Cardiac septum (tissue), 1 donor: ENCODE measurements around the gene KIF15. TPM values are rescaled to one million over a fixed set of nuclear protein-coding genes. Genes with fewer than 3 reads are reported as not detected.
"Not testable (repeated sequence)": the region's sequence is repeated elsewhere in the genome, so short reads cannot be mapped to it uniquely, and the experiment has no call there.

Experiments
- DNase-seq: peaks from one replicate; pipeline ENCODE4 v3.0.0-alpha.2; 2020; ENCODE audit warnings: low spot score
- intact Hi-C: fragments of 100-400 bp; cut with DNase I; formaldehyde crosslinking; loops from one replicate; pipeline ENCODE4 v1.14.0; 2022
- total RNA-seq: library from RNA; stranded (reverse); fragmentation: NEBNext Ultra II Directional; extraction: Animal tissue kit (Norgen Biotek cat#: 25700); gene quantifications from one replicate; pipeline ENCODE4 v1.2.1, GENCODE V29; 2021
- donor health status: DM: no; HTN: no; CAD: no.

KIF15 gene
- total RNA-seq, 1 donor from 2014 or later, result 0.30 TPM

DNA sequence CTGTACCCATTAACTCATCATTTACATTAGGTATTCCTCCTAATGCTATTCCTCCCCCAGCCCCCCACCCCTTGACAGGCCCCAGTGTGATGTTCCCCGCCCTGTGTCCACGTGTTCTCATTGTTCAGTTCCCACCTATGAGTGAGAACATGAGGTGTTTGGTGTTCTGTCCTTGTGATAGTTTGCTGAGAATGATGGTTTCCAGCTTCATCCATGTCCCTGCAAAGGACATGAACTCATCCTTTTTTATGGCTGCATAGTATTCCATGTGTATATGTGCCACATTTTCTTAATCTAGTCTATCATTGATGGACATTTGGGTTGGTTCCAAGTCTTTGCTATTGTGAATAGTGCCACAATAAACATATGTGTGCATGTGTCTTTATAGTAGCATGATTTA, 54.7 kb downstream of the KIF15 start:
- DNase-seq, intact Hi-C loops: not testable (repeated sequence)

DNA sequence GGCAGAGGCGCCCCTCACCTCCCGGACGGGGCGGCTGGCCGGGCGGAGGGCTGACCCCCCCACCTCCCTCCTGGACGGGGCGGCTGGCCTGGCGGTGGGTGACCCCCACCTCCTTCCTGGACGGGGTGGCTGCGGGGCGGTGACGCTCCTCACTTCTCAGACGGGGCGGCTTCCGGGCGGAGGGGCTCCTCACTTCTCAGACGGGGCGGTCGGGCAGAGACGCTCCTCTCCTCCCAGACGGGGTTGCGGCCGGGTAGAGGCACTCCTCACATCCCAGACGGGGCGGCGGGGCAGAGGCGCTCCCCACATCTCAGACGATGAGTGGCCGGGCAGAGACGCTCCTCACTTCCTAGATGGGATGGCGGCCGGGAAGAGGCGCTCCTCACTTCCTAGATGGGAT, 59.6 kb downstream of the KIF15 start:
- intact Hi-C loops, DNase-seq: not testable (repeated sequence)

DNA sequence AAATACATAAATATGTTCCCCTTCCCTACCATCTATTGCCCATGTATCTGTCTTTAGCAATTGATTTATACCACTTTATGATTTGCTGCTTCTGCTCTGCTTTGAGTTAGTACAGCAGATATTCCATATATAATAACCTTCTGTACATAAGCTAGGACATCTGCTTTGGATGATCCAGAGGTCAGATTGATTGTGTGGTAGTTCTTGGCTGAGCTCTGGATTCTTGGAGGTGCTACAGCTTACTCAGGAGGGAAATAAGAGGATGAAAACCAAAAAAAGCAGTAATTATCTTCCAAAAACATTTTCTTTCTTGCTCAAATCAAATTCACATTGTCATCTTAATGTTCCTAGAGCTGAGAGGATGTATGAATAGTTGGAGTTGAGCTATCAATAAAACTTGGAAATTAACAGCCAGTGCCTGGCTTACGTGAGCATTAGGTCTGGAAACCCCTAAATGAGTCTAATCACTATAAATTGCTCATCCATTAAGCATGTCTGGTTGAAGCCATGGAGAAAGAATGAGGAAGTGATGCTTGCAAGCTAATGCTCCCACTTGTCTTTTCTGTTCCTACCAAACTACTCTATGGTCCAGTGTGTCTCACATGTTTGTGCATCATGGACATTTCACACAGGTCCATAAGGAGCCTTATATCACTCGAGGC, 63.8 kb downstream of the KIF15 start:
- intact Hi-C loops, result no loop called here
- DNase-seq, result no peak

DNA sequence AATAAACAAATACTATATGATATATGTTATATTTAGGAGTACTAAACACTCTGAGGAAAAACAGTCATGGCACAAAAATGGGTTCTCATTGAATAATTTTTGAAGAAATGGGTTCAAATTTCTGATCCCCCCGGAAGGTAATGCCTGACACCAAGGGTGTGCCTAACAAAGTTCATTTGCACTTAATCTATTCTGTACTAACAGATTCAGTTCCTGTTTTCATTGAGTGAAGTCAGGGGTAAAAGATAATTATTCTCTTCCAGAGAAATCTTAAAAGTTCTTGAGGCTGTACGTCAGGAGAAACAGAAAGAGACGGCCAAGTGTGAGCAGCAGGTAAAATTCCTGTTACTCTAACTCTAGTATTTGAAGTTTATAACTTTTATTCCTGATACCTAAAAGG, 65.6 kb downstream of the KIF15 start:
- intact Hi-C loops, result no loop called here
- no peak for DNase-seq

DNA sequence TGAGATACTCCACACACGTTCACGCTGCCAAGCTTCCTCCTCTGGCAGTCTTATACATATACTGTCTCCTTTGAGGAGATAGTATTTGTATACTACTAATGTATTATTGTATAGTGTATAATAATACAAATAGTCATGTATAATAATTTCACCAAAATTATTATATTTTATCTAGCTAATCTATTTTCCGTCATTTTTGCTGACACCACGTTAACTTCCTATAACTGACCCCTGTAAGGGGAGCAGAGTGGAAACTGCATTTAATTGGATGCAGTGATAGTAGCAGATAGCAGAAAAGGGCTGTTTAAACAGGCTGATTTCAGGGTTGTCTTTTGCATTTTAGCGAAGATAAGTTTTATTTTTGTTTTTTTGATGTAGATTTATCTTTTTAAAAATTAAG, 69.6 kb downstream of the KIF15 start:
- intact Hi-C loops, result no loop called here
- no peak for DNase-seq

DNA sequence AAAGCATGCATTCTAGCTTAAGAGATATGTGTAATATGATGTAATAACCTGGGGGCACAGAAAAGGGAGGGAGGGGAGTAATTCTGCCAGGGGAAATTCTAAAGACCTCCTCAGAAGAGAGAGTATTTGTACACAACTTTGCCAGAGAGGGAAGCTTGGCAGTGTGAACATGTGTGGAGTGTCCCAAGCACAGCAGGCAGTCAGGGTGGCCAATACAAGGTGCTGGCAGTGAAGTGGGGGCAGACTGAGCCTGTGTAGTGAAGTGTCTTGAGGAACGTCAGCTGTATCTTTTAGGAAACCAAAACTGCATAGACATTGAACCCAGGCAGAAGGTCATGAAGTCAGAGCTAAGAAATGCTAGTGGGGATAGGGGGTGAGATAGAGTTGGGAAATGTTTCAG, 70.4 kb downstream of the KIF15 start:
- DNase-seq, result no peak
- intact Hi-C loops, result no loop called here

DNA sequence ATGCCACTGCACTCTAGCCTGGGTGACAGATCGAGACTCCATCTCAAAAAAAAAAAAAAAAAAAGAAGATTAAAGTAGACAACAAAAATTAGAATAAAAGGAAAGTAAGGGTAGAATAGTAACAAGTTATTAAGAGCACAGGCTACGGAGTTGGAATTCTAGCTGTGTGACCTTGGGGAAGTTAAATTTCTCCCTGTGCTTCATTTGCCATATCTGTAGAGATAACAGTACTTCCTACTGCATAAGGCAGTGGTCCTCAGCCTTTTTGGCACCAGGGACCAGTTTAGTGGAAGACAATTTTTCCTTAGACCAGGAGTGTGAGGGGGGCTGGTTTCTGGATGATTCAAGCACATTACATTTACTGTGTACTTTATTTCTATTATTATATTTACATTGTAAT, 71.4 kb downstream of the KIF15 start:
- intact Hi-C loops, result no loop called here
- DNase-seq, result no peak

DNA sequence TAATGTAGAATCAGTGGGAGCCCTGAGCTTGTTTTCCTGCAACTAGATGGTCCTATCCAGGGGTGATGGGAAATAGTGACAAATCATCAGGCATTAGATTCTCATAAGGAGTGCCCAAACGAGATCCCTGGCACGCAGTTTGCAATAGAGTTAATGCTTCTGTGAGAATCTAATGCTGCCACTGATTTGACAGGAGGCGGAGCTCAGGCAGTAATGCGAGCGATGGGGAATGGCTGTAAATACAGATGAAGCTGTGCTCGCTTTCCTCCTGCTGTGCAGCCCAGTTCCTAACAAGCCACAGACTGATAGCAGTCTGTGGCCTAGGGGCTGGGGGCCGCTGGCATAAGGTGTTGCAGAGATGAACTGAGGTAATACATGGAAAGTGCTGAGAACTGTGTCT, 71.8 kb downstream of the KIF15 start:
- intact Hi-C loops, result no loop called here
- DNase-seq, result no peak

DNA sequence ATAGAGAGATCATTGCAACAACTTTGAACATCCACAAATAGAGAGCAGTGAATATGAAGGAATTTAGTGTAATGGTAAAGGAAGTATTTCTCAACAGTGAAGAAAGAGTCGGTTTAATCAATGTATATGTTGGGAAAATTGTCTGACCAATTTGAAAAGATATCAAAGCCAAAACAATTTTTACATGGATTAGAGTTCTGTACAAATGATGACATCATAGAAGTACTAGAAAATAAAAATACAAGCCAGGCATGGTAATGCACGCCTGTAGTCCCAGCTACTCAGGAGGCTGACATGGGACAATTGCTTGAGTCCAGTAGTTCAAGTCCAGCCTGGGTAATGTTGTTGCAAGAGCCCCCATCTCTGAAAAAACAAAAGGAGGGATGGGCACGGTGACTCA, 74.1 kb downstream of the KIF15 start:
- intact Hi-C loops, result no loop called here
- no peak for DNase-seq

DNA sequence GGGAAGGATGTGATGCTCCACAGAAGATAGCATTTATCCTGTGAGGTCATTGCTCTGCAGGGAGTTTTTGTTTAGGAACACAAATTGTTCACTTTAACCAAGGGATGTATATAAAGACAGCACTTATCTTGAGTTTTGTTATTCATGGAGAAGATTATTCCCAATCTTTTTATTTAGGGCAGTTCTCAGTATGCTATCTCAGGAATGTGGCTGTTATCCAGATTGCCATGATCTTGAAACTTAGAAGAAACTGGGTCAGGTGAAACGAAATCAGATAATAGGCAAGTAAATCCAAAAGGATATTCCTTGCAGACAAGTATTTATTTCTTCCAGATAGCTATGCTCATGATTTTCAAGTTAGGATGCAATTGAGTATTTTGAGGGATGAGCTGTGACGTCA, 80.8 kb downstream of the KIF15 start:
- intact Hi-C loops, result no loop called here
- no peak for DNase-seq

DNA sequence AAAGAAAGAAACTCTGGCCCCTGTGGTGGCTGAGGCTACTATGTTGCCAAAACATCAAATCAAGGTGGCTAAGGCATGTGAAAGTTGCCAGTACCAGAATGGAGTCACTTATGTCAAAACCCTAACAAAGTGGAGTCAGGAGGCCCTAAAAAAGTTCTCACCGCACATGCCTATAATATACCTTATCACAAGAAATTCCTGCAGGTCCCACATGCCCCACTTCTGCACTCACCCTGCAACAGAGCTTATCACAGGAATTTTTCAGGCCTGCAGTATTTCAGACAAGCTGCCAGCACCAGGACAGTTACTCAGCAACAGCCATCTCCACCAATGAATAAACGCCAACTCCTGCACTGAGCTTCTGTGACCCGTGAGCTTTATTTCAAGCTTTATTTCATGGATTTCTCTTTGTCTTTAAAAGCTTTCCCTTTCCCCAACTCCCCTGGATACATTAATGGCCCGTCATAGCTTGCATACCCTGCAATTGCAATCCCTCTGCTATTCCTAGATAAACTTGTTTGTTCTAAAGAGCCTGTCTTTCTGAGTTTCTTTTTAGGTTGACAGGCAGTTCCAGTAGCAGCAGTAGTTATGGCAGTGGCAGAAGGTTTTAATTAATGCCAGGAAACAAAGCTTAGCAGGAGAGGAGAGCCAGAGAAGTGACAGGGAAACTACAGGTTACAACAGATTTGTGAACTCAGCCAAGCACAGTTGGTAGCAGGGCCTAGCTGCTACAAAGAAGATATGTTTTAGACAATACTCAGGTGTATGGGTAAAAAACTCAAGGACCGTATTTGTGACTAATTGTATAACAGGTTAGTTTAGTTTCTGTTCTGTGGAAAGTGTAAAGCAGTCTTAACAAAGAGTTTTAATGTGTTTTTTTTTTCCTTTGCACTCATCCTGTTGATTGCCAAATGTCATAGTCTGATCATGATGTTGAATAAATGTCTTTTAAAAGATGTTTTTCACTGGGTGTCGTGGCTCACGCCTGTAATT, 84.2 kb downstream of the KIF15 start:
- intact Hi-C loops, result no loop called here
- DNase-seq, result no peak

DNA sequence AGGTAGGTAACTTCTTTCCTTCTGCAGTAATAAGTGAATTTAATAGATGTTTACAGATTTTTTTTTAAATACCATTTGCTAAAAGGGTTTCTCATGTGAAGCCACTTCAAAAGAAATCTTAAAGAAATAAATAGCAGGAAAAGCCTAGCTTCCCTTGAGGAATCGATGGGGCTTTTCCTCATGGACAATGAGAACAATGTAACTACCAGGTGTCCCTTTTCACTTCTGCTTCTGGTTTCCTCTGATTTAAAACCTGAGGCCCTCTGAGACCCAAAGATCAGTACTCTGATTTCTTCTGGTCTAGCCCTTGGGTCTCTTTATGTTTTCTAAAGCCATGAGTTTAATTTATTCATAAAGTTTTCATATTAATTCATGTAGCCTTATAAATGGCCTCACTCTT, 87.0 kb downstream of the KIF15 start:
- no peak for DNase-seq
- intact Hi-C loops, result no loop called here

DNA sequence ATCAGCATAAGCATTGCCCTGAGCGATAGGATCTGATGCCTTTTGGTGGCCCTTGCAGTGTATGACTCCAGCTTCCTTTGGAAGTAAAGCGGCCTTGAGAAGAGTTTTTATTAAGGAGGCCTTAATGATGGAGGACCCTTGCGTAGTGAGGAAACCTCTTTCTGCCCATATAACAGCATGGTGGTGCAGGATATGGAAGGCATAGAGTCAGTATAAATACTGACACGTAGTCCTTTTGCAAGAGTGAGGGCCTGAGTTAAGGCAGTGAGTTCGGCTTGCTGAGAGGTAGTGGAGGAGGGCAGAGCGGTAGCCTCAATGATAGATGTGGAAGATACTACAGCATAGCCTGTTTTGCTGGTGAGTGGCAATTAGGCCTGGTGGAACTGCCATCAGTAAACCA, 95.1 kb downstream of the KIF15 start:
- intact Hi-C loops, DNase-seq: not testable (repeated sequence)

DNA sequence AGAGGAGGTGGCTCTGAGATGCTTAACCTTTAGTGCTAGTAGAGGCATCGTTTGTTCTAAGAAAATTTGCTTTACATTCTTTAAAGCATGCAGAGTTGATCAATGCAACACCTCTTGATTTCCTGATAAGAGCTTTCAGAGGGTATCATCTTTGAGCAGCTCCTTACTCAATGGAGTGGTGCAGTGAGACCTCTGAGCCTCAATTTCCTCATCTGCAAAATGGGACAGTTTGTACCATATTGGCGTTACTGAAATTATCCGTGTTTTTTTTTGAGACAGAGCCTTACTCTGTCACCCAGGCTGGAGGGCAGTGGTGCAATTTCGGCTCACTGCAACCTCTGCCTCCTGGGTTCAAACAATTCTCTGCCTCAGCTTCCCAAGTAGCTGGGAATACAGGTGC, 98.5 kb downstream of the KIF15 start:
- intact Hi-C loops, result loop anchor here (5.0 to 10.0 kb wide), 3 partner anchors 98 to 235 kb away; partner anchors contain the start of genes KIAA1143, KIF15, ZNF197 and ZNF502
- no peak for DNase-seq

DNA sequence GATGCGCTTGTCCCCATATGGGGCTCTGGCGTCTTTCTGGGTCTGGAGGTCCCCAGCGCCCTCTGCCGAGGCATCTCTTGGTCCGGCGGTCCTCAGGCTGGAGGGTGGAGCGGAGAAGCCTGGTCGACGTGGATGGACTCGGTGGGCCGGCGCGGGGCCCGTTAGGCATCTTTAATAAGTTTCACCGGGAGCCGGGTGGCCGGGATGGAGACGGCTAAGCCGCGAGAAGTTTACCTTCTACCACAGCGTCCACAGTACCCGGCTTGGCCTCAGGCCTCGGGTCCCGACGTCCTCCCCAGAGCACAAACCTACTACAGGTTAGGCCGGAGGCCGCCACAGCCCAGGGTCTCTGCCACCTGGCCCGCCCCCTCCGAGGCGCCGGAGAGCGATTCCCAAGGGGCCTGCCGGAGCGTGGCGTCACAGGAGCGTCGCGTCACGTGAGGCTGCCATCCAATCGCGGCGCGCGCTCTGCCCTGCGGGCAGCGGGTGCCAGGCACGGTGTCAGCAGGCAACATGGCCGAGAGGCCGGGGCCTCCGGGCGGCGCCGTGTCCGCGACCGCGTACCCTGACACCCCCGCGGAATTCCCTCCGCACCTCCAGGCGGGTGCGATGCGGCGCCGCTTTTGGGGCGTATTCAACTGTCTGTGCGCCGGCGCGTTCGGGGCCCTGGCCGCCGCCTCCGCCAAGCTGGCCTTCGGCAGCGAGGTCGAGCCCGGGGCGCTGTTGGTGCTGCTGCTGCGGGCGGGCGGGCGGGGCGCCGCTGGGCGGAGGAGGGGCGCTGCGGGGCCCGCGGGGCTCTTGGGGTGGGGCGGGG, 100.0 kb downstream of the KIF15 start, which contains the start of gene TMEM42:
Gene TMEM42 (plus strand): TSS at position 501 of the 814 bp plus-strand sequence. CDS start 13 bp downstream, at position 514.
- peak; percentile 96 for DNase-seq
- intact Hi-C loops, result loop anchor here (5.0 to 10.0 kb wide), 3 partner anchors 99 to 237 kb away; partner anchors contain the start of genes KIAA1143, KIF15, ZNF197 and ZNF502

DNA sequence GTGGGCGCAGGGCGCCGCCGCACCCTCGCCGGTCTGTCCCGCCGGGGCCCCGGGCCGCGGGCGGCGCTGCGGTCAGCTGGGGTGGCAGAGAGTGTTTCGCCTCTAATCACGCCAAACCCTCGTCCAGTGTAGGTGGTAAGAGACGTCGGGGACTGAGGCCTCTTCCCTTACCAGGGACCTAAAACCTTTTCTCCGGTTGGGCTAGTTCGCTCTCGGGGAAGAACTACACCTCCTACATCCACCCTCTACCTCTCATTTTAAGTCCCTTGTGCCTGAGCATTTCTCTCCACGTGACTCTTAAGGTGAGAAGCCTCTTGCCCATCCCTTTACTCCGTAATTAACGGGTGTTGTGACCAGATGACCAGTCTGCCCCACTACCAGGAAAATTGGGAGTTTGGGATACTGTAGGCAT, 100.6 kb downstream of the KIF15 start:
- no peak for DNase-seq
- intact Hi-C loops, result loop anchor here (5.0 to 10.0 kb wide), 3 partner anchors 100 to 237 kb away; partner anchors contain the start of genes KIAA1143, KIF15, ZNF197 and ZNF502

DNA sequence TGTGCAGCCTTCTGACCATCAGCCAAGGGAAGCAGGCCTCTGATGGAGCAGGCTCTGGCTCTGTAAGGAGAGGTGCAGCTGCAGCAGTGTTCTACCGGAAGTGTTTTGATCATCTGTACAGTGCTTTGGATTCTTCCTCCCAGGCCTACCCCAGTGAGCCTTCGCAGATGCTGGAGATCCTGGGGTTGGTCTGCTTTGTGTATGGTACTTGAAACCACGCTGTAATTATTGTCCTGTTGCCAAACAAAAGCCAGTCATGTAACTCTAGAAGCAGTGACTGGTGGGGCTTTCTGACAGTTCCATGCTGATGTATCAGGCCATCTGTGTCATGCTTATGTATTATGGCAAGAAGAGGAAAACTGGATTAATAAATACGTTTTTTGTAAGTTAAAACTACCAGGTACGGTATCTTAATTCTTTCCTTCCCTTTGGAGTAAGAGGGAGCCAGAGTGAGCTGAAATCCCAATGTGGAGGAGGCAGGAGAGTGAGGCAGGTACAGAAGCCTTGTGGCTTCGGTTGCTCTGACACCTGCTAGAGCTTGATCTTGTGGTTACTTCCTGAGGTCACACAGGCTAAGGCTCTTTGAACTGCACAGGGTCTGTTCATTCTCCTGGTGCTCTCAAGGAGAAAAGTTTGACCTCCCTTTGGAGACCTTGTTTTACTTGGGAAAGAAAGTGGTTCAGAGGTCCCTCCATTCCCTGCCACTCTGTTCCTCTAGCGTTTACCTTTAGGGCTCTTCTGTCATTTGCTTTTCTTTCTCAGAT, 103.9 kb downstream of the KIF15 start:
- intact Hi-C loops, result loop anchor here (10.0 kb wide), 1 partner anchor 241 kb away; the partner anchor contains the start of gene ZNF197
- DNase-seq, result no peak

DNA sequence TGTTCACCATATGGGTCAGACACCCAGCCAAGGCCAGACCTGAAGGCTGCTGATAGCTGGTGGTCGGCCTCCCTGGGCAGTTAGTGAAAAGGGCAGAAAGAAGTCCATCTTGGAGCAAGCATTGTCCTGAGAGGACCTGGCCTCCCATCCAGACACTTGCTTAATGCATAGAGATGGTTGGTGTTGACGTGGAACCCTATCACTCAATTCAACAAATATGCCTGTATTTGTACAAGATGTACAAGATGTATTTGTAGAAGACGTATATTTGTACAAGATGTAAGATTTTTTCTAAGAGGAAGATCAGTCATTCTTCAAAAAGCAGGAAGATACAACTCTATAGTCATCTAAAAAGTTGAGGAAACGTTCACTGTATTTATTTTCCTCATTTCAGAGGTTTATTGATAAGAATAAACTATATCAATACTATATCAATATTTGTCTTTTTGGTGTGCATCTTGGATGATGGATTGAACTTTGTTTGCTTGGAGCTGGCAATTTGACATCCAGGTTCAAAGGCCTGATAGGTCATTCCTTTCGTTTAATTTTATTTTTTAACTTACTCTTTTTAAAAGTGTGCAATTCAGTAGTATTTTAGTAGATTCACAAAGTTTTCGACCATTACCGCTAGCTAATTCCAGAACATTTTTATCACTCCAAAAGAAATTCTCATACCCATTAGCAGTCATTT, 106.0 kb downstream of the KIF15 start:
- DNase-seq, result no peak
- intact Hi-C loops, result loop anchor here (10.0 kb wide), 1 partner anchor 243 kb away; the partner anchor contains the start of gene ZNF197
